NCI-H345 (cell line): Measurements from ENCODE around the gene EPSTI1.
A peak's percentile ranks its signal among the peaks of the same experiment; 100 is the strongest.
"Not testable (repeated sequence)": the region's sequence is repeated elsewhere in the genome, so short reads cannot be mapped to it uniquely, and the experiment has no call there.

ENCODE experiments used
- DNase-seq: peaks from one replicate; lab custom pipeline; 2025; lab: John Stamatoyannopoulos, UW

EPSTI1 gene, protein sequence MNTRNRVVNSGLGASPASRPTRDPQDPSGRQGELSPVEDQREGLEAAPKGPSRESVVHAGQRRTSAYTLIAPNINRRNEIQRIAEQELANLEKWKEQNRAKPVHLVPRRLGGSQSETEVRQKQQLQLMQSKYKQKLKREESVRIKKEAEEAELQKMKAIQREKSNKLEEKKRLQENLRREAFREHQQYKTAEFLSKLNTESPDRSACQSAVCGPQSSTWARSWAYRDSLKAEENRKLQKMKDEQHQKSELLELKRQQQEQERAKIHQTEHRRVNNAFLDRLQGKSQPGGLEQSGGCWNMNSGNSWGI

GRCh38 chr13:42991898-42992763 lies at the start of gene EPSTI1:
Gene EPSTI1 (minus strand): TSS chr13:42992241. CDS start chr13:42992165, 76 bp downstream.
- no peak for DNase-seq

DNA sequence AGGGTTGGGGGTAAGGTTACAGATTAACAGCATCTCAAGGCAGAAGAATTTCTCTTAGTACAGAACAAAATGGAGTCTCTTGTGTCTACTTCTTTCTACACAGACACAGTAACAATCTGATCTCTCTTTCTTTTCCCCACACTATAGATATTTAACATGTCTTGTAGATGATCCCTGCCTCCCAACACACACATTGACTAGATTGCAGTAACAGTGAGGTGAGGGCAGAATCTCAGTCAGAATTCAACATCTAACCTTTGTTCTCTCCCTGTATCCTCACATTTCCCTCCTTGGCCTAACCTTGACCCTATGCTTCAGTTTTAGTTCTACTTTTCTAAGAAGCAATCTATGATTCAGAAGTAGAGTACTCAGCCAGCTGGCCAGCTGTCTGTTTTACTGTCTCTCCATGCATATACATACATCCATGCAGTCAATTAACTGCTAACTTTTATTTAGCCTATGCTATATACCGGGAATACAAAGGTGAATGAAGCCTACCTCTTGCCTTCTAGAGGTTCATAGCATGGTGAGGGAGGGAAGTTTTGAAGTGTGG lies 49.4 kb upstream of the EPSTI1 start:
- no peak for DNase-seq

GRCh38 chr13:43040581-43041368 lies 48.7 kb upstream of the EPSTI1 start:
- DNase-seq: not testable (repeated sequence)

DNA sequence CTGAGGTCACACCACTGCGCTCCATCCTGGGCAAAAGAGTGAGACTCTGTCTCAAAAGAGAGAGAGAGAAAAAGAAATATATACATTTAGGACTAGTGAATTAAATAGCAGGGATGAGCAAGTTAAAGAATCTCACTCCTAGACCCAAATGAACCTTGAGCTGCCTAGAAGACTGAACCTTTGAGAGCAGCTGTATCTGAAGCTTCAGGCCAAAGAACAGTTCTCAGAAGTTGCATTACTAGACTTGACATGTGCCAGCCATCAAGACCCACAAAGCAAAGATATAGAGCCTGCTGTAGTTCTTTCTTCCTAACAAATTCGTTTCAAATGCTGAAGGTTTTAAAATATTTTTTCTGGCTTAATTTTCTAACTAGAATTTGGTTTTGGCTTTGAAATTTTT lies 47.9 kb upstream of the EPSTI1 start:
- no peak for DNase-seq

GRCh38 chr13:43036351-43037250 lies 44.6 kb upstream of the EPSTI1 start:
- no peak for DNase-seq

GRCh38 chr13:43033038-43033437 lies 41.0 kb upstream of the EPSTI1 start:
- DNase-seq: no peak

GRCh38 chr13:43031881-43032280 lies 39.8 kb upstream of the EPSTI1 start:
- DNase-seq: no peak

- DNase-seq: no peak
These were observed 38.5 kb upstream of the EPSTI1 start for GRCh38 chr13:43030548-43030947.

GRCh38 chr13:43026262-43026661 lies 34.2 kb upstream of the EPSTI1 start:
- DNase-seq: no peak

GRCh38 chr13:43023289-43023963 lies 31.4 kb upstream of the EPSTI1 start, which contains the start of gene DNAJC15:
Gene DNAJC15 (plus strand): TSS chr13:43023586. CDS start chr13:43023627, 41 bp downstream.
- peak; percentile 36 for DNase-seq

DNA sequence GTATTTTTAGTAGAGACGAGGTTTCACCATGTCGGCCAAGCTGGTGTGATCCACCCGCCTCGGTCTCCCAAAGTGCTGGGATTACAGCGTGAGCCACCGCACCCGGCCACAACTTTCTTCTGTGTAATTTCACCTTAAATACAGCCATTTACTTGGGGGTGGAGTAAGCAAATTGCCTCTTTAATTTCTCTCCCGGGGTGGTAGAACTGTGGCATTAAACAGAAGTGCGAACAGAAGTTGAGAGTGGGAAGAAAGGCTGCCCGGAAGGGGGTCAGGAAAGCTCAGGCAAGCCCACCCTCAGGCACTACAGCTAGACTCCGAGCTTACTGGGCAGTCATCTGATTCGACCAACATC lies 30.9 kb upstream of the EPSTI1 start:
- DNase-seq: no peak

- DNase-seq: no peak
These were observed 30.1 kb upstream of the EPSTI1 start for GRCh38 chr13:43021926-43022670.

- no peak for DNase-seq
These were observed 28.8 kb upstream of the EPSTI1 start for GRCh38 chr13:43020794-43021193.

DNA sequence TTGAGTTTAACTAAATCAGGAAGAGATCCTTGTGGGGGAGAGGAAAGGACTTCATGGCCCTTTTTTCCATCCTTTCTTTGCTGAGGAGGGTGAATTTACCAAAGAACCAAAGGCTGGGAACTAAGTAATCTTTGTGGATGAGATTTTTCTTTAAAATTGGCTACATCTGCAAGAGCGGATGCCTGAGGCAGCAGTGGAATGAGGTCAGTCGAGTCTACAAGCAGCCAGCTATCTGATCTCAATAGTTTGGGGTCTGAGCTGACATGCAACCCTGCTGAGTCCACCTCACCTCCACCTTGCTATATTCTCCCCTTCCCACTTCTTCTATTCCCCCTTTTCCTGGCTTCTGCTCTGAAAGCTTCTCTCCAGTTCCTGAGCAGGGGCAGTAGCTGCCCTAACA lies 27.8 kb upstream of the EPSTI1 start:
- DNase-seq: no peak

DNA sequence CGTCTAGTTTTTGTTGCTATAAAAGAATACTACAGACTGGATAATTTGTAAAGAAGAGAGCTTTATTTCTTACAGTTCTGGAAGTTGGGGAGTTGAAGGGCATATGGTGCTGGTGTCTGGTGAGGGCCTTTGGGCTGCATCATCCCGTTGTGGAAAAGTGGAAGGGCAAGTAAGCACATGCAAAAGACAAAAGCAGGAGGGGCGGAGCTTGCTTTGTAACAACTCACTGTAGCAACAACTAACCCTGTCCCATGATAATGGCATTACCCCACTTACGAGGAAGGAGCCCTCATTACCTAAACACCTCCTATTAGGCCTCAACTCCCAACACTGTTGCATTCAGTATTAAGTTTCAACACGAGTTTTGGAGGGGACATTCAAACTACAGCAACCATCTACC lies 24.2 kb upstream of the EPSTI1 start:
- no peak for DNase-seq

- no peak for DNase-seq
These were observed 22.1 kb upstream of the EPSTI1 start for GRCh38 chr13:43014162-43014561.

- no peak for DNase-seq
These were observed 17.5 kb upstream of the EPSTI1 start for GRCh38 chr13:43009506-43009905.

- no peak for DNase-seq
These were observed 16.6 kb upstream of the EPSTI1 start for GRCh38 chr13:43008596-43008995.

DNA sequence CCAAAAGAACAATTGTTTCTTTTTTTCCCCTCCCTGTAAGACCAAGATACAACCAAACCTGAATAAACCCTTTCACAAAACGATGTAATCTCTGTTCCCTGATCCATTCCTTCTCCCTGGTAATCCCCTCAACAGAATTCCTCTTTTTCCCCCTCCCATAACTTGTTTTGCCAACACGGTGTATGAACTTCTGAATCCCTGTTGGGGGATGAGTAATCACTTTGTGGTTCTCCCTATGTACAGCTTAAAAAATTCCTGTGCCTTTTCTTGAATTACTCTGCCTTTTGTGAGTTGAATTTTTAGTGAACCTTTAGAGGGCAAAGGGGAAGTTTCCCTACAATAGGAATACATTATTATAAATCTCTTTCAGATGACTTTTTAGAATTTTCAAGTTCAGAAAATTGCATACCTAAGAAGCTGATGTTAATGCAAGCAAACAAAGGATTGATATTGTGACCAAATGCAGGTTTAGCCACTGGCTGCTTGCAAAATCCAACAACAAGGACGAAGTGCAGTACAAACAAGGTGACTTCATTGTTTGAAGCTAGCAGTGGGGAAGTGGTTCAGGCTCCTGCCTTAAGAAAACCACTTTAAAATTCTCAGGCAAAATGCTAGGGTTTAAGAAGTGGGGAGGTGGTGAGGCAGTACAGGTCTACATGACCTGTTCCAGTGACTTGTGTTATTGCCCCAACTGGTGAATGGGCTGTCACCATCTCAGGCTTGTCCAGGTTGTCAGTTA lies 15.0 kb upstream of the EPSTI1 start:
- no peak for DNase-seq
